Peyer's patch (tissue), 4 donors: ENCODE data around the gene COMMD7.

Experiments used
- CTCF ChIP-seq, 6 experiments: fragments of 450-650 bp in 4 of 6; fragments of 200-600 bp in 2 of 6; sonication (generic) in 1 of 6; IDR thresholded peaks; one replicate each; pipeline ENCODE4 v1.5.1; 2017 to 2019; ENCODE audit warnings: antibody characterized with exemption in 6 of 6, mild to moderate bottlenecking in 3 of 6, moderate library complexity in 1 of 6
- POLR2A ChIP-seq, 2 donors: fragments of 450-650 bp; IDR thresholded peaks; one replicate each; pipeline ENCODE4 v1.5.1; 2017; ENCODE audit warnings: antibody characterized with exemption in 2 of 2, mild to moderate bottlenecking in 2 of 2, moderate library complexity in 2 of 2

GRCh38 chr20:32702706-32703425 is 40.4 kb downstream of the COMMD7 start:
- TF ChIP-seq CTCF (IDR thresholded peaks at IDR 0.05): no peak
- no peak for TF ChIP-seq POLR2A (IDR thresholded peaks at IDR 0.05)
